Measurements from ENCODE around the gene SALL2.
A peak's percentile ranks its signal among the peaks of the same experiment; 100 is the strongest.
"Not testable (repeated sequence)": the region's sequence is repeated elsewhere in the genome, so short reads cannot be mapped to it uniquely, and the experiment has no call there.

The SALL2 gene

DNA sequence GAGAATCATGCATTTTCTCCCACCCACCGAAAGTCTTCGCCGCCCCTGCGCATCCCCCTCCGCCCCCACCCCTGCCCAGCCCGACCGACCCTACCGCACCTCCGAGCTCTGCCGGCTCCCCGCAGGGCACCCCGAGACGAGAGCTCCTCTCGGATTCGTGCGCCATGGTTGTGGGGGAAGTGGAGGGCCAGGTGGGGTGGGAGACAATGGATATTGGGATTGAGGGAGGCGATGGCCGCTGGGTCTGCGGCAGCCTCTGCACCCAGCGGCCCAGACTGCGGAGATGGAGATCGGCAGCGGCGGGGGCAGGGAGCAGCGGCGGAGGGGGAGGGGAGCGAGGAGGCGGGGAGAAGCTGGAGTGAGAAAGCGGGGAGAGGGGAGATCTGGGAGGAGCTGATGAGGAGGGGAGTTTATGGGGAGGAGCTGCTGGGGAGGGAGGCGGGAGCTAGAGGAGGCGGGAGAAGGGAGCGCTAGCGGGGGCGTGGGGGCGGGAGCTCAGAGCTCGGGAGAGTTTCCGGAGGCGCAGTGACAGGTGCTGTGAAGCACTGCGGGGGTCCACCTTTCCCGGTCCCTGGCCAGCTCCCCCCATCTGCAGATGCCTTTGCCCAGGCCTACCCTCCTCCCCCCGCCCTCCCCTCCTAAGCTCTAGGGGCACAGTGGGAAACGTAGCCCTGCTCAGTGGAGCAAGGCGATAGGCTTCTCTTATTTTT lies at the start of gene SALL2:
SALL2 (minus strand) TSS at position 385 of the 710 bp plus-strand sequence; CDS start at position 166, 219 bp downstream.
- peak; percentile 46 for DNase-seq (ENCODE audit: low read depth in 2 of 2)

DNA sequence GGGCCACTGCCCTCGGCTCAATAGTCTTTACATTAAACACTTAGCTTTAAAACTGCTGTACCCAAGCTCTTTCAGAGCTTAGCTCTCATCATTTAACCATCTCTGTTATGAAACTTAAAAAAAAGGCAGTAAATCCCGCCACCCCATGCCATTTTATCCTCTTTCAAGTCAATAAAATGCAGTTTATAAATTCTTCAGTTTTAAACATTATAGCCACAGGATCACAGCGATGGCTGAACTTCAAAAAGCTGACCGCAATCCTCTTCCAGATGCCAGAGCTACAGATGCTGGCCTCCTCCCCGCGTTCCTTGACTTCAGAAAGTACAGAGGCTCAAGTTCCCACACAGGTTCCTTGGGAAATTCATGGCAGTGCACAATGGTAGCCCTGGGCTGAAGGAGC lies 49.5 kb upstream of the SALL2 start:
- no peak for DNase-seq (ENCODE audit: low read depth in 2 of 2)

DNA sequence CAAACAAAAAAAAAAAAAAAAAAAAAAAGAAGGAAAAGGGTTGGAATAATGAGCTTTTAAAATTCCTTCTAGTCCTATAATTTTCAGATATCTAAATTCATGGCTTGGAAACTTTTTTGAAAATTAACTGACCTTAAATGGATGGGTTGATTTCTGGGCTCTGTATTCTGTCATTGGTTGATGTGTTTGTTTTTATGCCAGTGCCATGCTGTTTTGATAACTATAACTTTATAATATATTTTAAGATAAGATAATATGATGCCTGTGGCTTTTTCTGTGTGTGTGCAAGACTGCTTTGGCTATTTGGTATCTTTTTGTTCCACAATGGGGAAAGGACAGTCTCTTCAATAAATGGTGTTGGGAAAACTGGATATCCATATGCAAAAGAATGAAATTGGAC lies 46.5 kb upstream of the SALL2 start:
- DNase-seq (ENCODE audit: low read depth in 2 of 2), result no peak

DNA sequence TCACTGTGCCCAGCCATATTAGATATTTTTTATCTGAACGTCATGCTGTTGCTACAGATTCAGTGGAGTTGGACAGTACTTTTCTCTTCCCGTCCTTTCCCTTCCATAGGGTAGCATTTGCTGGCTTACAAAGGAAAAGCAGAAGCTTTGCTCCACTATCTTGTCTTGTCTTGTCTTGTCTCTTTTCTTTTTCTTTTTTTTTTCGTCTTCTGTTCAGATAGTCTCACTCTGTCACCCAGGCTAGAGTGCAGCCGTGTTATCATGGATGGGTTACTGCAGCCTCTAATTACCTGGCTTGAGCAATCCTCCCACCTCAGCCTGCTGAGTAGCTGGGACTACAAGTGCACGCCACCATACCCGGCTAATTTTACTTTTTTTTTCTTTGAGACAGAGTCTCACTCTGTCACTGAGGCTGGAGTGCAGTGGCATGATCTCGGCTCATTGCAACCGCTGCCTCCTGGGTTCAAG lies 32.6 kb upstream of the SALL2 start:
- no peak for DNase-seq (ENCODE audit: low read depth in 2 of 2)

DNA sequence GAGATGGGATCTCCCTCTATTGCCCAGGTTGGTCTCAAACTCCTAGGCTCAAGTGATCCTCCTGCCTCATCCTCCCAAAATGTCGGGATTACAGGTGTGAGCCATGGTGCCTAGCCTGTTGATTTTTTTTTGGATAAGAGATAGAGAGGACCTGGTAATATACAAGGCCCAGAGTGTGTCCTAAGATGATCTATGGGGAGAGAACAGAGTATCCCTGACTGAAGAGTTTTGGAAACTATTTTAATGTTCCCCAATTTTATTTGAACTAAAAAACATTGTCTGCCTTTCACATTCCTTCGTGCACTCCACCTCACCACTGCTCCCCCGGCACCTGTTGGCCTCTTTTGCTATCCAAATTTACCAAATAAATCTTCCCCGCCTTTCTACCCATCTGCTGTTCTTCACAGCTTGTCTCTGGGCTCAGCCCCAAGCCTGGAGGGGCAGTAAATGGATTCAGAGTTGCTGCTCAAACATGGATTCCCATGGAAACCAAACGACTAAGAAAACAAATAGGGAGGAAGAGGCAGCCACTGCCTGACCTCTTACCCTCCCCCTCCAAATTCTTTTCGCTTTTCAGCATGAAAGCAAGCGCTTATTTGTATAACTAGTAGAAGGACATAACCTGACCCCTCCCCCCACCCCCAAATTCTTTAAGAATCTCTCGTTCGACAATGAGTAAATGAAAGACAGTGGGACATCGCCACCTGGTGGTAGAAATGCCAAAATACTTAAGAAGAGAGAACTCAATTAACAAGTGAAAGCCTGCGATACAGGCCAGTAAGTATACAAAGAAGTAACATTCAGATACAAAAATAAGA lies 31.1 kb upstream of the SALL2 start:
- DNase-seq (ENCODE audit: low read depth in 2 of 2), result peak in 1 of 2 donors; percentile 60

DNA sequence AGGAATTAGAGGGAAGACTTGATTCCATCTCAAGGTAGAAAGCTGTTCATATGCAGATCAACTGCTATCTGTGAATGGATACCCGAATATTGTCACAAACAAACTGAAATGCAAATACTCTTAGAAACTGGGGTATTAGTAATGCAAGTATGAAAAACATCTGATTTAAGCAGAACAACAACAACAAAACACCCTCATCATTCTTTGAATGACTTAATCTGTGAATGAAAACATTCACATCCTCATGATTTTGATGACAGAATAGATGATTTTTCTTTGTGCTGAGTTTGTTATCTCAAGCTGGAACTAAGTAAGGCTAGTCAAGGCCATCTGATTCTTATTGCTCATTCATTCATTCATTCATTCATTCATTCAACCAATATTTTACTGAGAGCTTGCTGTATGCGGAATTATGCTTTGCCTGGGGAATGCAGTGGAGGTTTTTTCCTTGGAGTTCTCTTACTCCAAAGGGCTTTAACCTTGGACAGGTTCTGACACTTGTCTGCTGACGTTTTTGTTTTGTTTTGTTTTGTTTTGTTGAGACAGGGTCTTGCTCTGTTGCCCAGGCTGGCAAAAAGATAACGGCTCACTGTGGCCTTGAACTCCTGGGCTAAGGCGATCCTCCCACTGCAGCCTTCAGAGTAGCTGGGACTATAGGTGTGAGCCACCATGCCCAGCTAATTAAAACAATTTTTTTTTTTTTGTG lies 30.4 kb upstream of the SALL2 start:
- no peak for DNase-seq (ENCODE audit: low read depth in 2 of 2)

DNA sequence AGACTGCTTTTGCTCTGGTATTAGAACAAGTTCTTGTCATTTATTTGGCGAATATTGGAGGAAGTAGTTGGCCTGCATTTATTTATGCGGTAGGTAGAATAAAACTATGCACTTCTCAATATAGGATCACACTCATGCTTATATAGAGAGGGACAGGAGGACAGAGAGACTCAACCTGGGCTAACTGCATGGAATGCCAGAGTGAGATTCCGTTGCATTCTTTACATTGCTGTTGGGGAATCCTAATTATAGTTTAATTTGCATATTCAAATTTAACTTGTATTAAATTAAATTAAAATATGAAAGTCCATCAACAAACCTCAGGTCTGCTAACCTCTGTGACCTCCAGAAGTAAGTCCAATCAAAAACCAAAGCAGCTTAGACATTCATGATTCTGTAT lies 27.1 kb upstream of the SALL2 start:
- DNase-seq (ENCODE audit: low read depth in 2 of 2), result no peak

DNA sequence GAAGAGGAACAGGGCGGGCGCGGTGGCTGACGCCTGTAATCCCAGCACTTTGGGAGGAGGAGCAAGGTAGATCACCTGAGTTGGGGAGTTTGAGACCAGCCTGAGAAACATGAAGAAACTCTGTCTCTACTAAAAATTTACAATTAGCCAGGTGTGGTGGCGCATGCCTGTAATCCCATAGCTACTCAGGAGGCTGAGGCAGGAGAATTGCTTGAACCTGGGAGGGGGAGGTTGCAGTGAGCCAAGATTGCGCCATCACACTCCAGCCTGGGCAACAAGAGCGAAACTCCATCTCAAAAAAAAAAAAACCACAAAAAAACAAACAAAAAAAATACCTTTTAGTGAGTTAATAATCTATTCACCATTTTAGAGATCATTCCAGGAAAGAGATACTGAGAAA lies 18.4 kb upstream of the SALL2 start:
- not testable (repeated sequence) for DNase-seq (ENCODE audit: low read depth in 2 of 2)

DNA sequence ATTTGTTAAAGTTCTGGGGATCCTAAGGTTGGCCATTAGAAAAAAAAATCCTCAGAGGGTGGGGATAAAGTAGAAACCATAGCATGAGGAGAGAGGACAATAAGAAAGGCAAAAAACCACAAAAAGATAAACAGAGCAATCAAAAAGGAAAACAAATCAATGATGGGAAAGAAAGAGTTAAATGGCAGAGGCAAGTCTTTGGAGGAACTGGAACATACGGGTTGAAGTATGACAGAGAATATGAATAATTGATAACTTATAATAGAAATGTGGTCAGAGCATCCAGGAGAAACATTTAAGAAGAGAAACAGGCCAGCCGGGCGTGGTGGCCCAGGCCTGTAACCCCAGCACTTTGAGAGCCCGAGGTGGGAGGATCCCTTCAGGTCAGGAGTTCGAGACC lies 17.8 kb upstream of the SALL2 start:
- no peak for DNase-seq (ENCODE audit: low read depth in 2 of 2)

DNA sequence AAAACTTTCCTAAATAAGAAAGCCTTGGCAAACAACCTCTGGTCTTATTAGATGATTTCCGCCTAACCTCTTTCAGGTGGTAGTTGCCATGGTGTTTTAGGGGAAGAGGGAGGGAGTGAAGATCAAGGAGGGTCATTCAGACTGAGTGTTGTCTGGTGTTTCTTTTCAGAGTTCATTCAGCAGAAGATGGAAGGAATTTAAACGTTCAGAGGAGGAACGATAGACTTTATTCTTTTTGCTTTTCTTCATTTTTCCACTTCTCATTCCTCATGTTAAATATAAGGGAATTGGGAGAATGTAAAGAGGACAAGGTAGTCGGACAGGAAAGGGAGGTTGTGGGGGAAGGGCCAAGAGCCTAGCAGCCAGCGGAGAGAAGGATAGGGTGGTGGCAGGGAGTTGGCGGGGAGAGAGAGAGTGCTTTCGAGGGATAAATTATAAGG lies 17.4 kb upstream of the SALL2 start:
- no peak for DNase-seq (ENCODE audit: low read depth in 2 of 2)

DNA sequence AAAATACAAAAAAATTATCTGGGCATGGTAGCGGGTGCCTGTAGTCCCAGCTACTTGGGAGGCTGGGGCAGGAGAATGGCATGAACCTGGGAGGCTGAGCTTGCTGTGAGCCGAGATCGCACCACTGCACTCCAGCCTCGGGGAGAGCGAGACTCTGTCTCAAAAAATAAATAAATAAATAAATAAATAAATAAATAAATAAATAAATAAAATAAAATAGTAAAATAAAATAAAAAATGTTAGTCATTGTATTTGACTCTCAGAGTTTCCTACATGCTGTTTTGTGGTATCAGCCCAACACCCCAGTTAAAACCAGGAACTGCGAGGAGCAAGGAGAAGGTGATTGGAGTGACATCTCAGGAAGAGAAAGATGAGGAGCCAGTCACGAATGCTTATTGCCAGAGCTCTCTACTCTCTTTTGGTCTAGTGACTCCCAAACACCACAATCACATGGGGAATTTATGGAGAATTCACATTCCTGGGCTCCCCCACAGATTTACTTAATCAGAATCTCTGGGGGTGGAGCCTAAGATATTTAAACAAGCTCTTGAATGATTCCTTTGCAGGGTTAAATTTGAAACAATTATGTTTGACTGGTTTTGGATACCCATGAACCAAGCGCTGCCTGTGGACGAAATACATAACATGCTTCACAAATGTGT lies 15.4 kb upstream of the SALL2 start:
- no peak for DNase-seq (ENCODE audit: low read depth in 2 of 2)

DNA sequence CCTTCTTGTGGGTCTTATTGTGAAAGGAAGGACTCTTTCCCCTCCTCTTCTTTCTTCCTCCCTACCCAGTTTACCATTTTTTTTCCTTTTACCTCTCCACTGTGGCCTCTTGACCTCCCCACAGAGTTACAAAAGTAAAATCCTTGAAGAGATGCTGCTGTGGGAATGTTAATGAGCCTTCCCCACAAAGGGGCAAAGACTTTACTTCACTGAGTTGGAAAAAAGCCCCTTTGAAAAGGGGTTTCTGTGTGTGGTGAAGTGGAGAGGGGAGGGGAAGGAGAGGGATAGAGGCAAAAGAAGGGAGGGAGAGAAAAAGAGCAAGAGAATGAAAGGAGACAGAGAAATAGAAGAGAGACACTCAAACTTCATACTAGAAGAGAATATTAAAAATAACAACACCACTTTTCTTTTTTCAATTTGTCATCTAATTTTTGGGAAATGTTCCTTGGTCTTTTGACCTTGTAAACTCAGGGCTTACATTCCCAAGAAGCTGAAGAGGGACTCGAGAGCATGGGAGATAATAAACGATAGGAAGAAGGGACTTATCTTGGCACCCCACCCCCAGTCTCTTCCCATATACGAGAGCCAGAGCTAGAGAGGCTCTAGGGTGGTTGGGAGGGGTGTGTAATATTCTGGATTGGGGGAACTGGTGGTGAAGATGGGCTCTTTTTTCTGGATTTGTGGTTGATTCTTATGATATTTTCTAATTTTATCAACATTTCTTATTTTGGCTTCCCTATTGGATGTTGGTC lies 13.2 kb upstream of the SALL2 start:
- no peak for DNase-seq (ENCODE audit: low read depth in 2 of 2)

DNA sequence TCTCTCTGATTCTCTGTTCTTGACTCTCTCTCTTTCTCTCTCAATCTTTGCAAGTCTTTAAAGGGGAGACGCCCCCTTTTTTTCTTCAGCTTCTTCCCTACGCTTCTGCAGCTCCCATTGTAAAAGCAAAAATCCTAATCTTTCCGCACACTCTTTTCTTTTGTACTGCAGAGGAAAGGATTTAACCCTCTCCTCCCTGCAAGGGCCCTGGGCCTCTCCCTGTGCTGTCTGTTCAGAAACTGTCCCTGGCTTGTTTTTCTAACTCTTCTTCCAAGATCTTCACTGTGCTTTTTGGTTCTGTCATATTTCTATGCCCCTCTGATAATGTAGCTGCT lies 10.9 kb upstream of the SALL2 start:
- DNase-seq (ENCODE audit: low read depth in 2 of 2), result no peak

DNA sequence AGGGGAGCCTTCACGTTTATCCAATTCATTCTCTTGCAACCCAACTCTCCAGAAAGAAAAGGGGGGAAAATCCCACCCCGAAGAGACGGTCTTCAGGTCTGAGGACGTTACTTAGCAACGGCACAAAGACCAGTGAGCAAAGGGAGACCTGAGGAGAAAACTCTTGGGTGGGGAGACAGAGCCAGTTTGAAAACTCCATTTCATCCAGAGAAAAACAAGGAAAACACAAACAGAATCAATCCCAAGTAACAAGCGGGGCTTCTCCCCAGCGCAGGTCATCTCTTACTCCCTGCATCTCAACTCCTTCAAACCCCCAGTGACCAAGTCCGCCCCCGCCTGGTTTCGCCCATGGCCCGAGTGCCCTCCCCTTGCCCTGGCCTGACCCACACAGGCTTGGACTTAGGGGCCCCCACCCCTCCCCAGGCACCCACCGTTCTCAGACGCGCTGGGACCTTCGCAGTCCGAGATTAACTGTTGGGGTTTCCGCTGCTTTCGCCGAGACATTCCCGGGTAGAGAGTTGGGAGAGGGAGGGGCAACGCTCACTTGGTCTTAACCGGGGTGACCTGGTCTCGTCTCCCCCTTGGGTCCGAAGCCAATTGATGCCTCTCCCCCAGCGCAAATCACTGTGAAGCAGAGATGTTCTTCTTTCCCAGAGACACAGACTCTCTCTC lies 10.4 kb upstream of the SALL2 start:
- DNase-seq (ENCODE audit: low read depth in 2 of 2), result no peak

DNA sequence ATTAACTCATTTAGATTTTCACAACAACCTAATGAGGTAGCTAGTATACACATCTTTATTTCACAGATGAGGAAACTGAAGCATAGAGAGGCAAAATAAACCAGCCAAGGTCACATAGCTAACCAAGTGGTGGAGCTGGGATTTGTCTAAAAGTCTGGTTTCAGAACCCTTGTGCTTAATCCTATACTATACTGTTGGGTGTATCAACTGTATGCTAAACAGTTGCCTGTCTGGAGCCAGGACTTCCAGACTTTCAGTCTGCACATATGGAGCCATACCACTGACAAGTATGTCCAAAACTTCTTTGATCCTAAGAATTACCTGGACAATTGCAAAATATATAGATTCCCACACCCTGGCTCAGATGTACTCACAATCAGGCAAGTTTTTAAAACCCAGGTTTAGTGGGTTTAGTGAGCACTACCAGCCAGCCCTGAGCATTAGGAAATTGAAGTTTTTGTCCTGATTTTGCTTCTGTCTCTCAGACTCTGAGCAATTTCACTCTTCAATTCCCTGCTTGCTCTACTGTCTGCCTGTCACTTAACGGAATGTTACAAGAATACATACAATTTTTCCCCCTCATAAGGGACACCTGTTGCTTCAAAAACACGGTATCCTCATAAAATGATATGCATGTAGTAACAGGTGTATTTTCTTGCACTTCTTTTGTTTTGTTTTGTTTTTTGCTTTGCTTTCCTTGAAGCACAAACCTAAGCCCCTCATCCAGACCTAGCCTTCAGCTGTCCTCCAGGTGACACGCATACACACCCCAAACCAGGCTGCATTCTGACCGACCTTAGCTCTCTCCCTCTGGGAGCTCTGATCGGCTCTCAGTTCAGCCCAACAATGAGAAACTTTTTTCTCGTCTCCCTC lies 9.6 kb upstream of the SALL2 start:
- no peak for DNase-seq (ENCODE audit: low read depth in 2 of 2)

DNA sequence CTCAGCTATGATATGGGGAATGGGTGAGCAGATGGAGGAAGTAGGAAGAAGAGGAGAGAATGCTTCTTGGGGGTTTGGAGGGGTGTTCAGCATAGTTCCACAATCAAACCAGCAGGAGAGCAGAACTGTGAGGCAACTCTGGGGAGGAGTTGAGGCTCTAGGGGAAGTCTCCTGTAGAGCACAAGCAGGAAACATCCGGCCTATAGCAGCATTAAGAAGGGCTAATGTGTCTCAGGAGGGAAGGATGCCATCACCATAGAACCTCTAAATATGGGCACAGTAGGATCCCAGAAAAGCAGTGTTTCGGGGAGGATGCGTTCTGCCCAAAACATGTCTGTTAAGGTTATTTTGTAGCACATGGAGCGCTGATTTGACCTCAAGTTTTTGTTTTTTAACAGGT lies 8.4 kb upstream of the SALL2 start:
- DNase-seq (ENCODE audit: low read depth in 2 of 2), result no peak

DNA sequence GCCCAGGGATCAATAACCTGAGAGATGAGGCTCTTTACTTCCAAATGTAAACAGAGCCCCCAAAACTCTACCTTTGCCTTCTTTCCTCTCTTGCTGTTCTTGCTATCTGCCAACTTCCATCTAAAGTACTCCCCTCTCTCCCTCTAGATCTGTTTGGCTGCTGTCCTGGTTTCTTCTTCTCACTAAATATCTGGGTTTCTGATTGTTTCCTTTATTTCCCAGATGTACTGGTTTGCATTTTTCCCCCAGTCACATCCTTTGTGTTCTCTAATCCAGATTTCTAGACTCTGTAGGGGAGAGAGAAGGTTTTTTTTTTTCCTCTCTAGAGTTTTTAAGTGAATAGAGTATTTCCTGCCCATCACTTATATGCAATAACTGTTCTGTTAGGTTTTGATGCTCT lies 7.1 kb upstream of the SALL2 start:
- DNase-seq (ENCODE audit: low read depth in 2 of 2), result no peak

DNA sequence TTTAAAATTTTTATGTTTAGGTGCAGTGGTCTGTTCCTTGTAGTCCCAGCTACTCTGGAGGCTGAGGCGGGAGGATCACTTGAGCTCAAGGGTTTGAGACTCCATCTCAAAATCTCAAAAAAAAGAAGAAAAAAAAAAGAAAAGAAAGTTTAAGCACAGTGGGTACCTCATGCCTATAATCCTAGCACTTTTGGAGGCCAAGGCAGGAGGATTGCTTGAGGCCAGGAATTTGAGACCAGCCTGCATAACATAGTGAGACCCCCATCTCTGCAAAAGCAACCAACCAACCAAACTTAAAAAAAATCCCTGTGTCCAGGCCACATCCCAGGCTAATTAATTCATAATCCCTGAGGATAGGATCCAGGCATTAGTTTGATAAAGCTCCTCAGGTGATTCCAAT lies 3.4 kb upstream of the SALL2 start:
- DNase-seq (ENCODE audit: low read depth in 2 of 2), result no peak

DNA sequence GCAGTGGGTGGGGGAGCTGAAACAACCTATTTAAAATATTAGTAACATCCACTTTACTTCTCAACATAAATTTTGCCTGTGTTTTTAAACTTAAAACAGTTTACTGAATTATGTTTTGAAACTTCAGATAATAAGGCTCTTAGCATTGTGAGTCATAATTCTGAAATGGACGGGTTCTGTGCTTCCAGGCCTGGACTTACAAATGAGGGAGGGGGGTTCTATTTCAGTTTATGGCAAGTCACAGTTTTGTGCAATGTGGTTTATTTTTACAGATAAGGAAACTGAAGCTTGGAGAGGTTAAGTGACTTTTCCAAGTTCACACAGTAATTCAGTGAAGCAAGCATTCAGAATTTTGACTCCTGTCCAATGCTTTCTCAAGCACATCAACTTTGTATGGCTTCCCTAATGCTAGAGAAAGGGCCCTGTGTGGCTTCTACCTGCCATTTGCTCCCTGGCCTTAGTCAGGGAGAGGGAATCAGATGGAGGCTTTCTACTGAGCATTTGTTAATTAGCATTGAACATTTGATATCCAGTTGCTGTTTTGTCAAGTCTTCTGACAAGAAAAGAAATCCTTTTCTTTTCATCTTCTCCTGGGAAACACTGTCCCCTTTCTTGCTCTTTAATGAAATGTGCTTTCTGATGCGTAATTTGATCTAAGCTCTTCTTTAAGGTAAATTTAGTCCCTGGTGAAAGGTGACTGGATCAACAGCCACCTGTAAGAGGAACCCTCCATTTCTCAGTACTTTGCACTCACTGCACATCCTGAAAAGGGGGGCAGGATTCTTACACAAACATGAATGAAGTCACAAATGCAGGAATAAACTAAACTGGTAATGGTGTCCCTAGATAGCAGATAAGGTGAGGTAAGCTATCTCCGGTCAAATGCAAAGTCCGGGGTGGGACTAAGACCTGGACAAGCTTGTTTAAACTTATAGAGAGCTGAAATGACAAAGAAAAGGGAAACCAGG lies 2.5 kb upstream of the SALL2 start:
- DNase-seq (ENCODE audit: low read depth in 2 of 2), result no peak
